Activated CD8-positive, alpha-beta memory T cell treated with anti-CD3 and anti-CD28 coated beads, Interleukin-2, amount 50 U/mL, for 1 hour (primary cell): ENCODE data around the gene SSNA1.

Source experiments
- DNase-seq: peaks from one replicate; pipeline ENCODE4 v3.0.0-alpha.2; 2020; ENCODE audit errors: extremely low read depth

The SSNA1 gene

DNA sequence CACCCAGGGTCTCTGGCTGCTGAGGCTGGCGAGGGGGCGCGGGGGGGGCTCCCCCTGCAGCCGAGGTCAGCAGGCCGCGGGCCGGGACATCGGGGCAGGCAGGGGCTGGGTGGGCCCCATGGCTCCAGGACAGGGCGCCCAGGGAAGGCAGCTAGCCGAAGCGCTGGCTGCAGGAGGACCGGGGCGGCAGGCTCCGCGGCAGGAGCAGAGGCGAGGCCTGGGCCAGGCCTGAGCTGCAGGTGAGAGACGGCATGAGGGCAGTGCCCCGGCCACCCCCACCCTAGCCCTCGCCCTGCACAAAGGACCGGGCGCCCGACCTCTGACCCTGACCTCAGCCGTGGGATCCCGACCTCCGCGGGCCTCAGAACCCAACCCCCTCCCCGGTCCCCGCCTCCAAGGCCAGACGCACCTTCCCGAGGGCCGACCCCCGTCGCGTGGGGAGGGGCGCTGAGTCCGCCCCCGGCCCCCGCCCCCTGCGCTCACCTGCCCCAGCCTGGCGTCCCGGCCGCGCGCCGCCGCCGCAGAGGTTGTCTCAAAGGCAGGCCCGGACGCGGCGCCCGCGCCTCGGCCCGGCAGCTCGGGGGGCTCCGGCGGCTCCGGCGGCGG lies 33.1 kb downstream of the SSNA1 start:
- no peak for DNase-seq

DNA sequence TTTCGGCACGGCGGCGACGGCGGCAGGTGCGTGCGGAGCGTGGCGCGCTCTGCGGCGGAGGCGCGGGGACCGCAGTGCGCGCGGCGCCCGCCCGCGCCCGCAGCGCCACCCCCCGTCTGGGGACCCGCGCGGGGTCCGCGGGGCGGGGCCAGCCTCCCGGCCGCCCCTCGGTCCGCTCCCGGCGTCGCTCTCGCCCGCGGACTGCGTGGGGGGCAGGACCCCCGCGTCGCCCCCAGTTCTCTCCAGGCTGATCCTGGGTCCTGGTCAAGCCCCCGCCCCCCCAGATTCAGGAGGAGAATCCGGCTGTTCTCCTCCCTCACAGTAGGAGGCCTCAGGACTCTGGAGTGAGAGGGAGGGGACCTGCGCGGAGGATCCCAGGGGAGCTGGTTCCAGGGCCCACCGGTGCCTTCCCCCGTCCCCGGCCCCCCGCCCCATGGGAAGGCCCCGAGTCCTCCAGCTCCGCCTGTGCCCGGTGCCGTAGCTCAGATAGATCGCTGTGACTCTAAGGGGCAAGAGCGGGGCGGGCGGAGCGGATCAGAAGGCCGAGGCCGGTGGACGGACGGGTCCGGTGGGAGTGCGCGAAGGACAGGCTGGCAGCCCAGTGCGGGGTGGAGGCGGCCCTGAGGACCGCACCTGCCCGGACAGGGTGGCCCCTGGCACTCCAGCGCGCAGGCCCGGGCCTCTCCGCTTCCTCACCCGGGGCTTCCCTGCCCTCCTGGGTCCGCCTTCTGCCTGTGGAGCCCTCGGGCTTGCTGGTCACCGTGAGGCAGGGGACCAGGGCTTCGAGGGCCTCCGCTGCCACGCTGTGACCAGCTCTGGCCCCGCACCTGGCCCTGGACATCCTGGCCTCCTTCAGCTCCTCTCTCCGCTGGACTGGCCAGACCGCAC lies 34.0 kb downstream of the SSNA1 start, which contains the start of gene RNF208:
TSS of gene RNF208 (minus strand) at position 51 of the 888 bp plus-strand sequence. CDS start 1,028 bp downstream, outside the sequence.
- DNase-seq, result no peak

DNA sequence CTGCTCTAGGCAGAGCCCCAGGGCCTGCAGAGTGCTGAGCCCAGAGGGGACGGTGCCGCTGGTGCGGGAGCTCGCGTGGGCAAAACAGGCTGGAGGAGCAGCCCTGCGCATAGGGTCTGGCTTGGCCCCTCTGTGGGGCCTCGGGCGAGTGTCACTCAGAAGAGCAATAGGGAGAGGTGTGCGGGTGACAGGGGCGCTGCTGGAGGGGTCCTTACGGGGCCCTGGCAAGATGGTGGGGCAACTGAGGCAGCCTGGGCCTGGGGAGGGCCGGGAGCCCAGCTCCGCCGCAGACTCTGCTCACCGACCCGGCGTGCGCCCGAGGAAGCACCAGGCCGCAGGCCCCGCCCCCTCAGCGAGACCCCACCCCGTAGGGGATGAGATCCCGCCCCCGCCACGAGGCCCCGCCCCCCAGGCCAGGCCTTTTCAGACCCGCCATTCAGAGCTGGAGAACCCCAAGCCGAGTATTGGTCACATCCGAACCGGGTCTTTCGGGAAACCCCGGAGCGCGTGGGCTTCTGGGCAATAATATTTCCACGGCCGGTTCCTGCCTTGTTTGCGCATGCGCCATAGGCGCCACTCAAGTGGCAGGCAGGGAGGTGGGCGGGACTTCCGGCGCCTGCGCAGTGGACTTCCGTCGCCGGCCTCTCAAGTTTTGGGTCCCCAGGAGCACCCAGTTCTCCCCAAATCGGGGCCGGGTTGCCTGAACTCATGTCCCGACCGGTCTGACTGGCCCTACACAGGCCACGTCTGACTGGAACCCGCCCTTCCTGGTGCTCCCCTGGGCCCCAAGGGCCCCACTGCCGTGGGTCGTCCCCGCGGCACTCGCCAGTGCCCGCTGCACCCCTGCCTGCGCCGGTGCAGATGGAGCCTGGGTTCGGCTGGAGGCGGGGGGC lies 34.8 kb downstream of the SSNA1 start:
- peak; percentile 97 for DNase-seq

DNA sequence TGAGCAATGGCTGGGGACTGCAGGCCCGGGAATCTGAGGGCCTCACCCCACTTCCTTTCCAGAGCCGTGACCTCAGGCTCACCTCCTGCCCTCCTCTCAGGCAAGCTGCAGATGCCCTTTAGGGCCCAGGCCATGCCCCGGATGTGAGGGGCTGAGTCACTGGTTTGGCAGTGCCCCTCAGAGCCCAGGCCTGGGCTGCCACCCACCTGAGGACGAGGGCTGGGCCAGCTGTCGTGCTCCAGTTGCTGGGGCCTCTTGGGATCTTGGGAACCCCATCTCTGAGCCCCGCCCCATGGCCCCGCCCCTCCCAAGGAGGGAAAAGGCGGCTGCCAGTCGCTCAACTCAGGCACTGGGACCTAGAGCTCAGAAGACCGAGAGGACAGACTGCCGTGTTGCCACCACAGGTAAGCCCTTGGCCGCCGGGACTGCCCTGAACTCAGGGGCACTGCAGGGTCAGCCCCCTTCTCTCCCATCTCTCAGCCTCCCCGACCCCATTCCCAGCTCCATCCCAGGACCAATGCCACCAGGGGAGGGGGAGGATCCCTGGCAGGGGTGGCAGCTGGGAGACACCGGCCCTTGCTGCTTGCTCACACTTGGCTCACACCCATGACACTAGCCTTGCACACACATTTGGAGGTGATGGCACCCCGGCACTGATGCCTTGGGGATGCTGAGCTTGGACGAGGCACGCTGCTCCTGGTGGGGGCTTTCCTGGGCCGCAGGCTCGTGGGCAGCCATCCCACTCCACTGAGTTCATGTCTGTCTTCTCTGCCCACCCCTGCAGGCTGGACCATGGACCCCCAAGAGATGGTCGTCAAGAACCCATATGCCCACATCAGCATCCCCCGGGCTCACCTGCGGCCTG lies 36.6 kb downstream of the SSNA1 start, which contains the start of gene CYSRT1:
TSS of gene CYSRT1 (plus strand) at position 345 of the 865 bp plus-strand sequence. CDS start at position 793, 448 bp downstream.
- no peak for DNase-seq

DNA sequence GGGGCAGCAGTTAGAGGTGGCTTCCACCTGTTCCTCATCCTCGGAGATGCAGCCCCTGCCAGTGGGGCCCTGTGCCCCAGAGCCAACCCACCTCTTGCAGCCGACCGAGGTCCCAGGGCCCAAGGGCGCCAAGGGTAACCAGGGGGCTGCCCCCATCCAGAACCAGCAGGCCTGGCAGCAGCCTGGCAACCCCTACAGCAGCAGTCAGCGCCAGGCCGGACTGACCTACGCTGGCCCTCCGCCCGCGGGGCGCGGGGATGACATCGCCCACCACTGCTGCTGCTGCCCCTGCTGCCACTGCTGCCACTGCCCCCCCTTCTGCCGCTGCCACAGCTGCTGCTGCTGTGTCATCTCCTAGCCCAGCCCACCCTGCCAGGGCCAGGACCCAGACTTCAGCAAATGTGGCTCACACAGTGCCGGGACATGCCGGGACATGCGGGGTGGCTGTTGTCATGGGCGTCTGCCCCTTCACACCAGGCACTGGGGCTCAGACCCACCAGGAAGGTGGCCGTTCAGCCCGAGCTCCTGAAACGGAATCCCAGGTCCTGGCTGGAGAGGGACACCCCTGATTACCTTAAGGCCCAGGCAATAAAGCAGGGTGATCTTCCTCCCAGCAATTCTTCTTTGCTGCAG lies 37.3 kb downstream of the SSNA1 start:
- no peak for DNase-seq

DNA sequence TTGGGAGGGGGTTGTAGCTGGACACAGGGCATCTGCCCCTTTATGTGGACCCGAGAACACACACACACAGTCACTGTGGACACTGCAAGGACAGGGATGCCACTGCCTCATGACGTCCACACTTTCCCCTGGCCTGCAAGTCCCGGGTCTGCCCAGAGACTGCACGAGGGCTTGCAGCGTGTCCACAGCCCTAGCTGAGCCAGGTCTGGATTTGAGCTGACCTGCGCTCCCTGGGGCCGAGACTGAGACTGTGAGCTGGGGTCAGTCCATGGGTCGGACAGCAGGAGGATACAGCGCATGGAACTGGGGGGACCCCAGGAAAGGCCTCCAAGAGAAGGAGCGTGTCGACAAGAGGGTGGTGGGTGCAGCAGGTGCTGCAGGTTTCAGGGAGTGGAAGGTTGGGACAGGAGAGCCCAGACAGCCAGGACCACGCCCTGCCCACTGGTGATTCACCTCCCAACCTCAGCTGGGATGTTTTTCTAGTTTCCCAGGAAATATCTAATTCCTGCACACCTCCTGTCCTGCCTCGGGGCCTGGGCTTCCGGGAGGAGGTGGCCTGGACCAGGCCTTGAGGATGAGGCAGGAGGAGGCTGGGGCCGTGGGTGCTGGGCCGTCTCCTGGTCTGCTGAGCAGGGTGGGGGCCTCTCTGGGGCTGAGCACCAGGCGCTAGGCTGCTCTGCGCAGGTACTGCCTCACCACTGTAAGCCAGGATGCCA lies 38.0 kb downstream of the SSNA1 start:
- DNase-seq, result no peak

DNA sequence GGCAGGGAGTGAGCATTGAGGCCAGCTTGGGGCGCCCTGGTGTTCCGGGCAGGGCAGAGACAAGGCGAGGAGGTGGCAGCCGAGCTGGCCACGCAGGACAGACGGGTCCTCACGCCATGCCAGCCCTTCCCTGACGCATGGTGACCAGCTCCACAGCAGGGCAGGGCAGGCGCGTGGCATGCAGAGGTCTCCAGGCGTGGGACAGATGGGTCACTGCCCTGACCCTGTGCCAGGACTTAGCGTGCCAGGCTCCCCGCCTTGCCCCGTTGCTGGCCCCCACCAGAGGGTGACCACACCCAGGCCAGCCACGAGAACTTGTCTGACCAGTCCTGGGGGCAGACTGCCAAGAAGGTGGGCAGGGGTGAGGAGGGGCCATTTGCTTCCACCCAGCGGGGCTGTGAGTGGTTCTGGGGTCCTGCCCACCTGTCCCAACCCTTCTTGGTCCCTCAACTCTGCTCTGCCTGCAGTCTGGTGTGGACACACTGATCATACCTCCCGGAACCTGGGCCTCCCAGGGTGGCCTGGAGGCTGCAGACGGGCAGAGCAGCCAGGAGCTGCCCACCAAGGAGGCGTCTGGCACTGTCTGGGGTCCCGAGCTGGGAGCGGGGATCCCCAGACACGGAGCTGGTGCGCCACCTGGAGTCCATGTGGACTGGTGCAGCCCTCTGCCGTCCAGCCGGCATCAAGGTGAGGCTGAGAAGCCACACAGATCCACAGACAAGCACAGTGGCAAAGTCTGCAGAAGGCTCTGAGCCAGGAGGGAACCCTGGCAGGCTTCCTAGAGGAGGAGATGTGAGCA lies 38.8 kb downstream of the SSNA1 start, which contains the start of gene RNF224:
TSS of gene RNF224 (plus strand) at position 449 of the 799 bp plus-strand sequence. CDS start 834 bp downstream, outside the sequence.
- DNase-seq, result peak; percentile 61

DNA sequence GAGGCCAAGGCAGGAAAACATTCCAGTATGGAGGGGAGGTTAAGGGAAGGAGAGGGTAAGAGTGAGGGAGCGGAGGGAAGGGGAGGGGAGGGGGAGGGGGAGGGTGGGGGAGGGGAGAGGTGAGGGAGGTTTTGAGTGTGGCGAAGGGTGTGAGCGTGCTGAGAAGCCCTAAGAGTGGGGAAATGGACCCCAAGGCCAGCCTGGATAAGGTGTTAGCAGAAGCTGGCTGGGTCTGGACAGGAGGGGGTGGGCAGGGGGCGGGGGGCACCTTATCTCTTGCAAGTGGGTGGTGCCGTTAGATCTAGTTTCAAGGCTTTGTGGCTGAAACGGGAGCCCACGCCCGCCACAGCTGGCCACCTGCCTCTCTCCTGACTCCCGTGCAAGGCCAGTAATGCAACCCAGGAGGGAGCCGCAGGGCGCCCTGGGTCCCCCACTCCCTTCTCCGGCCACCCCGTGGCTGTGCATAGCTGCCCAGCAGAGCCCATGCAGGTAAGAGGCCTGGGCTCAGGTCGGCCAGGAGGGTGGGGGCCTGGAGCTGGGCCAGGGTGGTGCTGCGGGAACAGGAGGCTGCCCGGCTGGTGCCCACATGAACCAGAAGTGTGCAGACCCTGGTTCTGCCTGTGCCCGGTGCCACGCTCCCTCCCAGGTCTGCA lies 39.5 kb downstream of the SSNA1 start:
- no peak for DNase-seq

DNA sequence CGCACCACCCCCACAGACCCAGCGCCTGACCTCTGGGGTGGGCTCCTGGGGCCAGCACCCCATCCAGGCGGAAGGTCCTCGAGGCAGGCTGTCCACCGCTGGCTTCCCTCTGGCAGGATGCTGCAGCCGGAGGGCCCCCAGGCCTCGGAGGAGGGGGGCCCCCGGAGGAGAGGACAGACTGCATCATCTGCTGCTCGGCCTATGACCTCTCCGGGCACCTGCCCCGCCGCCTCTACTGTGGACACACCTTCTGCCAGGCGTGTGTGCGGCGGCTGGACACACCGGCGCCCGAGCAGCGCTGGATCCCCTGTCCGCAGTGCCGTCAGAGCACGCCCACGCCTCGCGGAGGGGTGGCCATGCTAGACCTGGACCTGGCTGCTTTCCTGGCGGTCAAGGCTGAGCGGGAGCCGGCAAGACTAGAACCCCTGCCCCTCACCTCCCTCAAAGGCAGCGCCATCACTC lies 40.1 kb downstream of the SSNA1 start:
- no peak for DNase-seq

DNA sequence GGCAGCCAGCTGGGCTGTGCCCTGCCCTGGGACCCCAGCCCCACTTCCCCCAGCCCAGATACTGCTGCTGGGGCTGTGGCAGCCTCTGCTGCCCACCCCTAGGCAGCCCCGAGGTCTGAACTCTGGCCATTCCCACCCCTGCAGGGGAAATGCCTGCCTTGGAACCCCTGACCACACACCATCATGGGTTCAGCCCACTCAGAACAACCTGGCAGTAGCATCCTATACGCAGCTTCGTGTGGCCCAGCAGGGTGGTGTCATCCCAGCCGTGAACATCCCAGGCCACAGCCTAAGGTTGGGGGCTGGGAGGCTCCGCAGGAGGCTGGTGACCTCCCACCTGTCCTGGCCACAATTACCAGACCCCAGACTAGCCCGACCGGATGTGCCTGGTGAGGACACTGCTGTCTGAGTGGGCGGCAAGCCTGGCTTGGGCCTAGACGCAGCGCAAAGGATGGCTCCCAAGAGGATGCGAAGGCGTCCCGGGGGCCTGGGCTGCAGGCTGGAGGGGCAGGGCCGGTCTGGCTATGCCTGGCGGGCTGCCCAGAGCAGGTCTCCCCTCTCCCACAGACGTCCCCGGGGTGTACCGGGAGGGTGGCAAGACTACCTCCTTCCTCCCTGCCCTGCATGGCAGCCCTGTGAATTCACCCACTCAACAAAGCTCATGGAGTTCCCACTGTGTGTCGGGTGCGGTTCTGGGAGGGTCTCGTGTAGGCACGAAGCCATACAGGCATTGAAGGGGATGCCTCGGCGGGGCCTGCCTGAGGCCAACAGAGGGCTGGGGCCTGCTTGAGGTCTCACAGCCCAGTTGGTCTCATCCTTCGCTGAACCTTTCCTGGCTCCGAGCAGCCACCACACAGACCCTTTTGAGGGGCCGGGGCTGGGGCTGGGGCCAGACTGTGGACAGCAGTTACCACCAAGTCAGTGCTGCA lies 40.8 kb downstream of the SSNA1 start:
- DNase-seq, result no peak

DNA sequence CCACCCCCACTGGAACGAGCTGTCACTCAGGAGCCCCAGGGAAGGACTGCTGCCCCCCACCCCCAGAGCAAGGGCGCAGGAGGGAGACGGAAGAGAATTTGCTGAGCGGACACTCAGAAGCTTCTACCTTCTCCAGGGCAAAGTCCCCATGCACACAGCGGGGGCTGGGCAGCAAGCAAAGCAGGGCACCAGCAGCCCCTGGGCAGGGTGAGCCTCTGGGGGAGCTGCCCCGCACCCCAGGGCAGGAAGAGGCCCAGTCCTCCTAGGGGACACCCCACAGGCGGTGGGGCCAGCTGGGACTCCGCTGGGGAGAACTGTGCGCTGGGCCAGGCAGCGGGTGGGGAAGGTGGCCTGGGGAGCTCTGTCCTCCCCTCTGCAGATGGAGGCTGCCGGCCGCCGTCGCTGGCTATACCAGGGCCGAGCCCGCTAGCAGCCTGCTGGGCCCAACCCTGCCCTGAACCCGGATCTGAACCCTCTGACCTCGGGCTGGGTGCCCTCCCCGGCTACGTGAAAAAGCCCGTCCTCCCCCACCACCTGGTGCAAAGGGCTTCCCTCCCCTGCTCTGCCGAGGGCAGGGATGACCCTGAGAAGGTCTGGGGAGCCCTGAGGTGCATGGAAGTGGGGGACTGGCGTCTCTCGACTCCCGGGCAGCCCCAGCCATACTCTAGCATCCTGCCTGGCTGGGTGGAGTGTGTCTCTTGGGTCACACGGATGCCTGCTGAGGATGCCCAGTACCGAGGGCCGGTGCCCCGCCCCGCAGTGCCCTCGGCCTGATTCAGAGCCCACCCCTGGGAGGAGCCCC lies 41.6 kb downstream of the SSNA1 start:
- DNase-seq, result no peak

DNA sequence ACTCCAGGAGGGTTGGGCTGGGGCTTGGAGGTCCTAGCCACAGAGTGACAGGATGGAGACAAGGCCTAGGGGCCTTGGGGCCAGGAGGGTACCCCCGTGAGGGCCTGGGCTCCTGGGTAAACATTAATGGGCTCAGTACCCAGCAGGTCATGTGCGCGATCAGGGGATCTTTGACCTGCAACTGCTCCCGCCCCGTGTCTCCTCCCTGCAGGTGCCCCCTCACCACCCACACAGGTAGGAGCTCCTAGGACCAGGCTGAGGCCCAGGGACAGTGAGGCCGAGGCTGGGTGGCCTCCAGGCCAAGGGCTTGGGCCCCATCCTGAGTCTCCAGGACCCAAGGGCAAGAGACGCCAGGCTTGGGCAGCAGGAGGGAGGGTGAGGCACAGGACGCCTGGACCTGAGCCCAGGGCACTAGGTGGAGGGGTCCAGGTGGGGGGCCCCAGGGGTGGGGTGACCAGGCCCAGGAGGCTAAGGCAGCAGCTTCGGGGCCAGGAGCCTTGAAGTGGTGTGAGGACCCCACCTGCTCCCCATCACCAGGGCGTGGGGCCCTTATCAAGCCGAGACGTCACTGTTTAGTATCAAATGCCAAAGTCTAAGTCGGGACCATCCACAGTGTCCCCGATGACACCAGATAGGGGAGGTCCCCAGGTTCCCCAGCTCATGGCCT lies 42.4 kb downstream of the SSNA1 start, which contains the start of gene SLC34A3:
TSS of gene SLC34A3 (plus strand) at position 197 of the 667 bp plus-strand sequence. CDS start 802 bp downstream, outside the sequence.
- DNase-seq, result no peak

DNA sequence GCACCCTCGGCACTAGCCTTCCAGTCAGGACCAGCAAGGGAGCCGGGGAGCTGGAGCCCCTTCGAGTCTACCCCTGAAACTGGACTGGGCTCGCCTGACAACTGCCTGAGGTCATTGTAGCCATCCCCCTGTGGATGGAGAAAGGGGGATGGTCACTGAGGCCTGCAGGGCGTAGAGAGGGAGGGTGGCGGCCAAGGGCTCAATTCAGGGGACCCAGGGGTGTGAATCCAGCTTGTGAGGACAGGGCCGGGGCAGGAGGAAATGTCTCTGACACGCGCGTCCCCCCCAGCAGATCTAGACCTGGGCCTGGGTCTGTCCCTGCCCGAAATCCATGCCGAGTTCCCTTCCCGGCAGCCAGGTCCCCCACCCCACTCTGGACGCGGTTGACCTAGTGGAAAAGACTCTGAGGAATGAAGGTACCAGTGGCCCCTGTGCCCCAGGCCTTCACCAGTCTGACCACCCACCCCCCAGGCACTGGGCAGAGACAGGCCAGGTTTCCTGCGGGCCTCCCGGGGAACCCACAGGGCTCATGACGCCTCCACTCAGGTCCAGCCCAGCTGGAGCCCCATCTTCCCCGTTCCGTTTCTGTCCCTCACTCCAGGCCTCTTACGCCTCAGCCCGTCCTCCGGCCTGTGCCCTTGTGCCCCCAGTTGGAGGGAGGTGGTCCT lies 43.0 kb downstream of the SSNA1 start:
- no peak for DNase-seq

DNA sequence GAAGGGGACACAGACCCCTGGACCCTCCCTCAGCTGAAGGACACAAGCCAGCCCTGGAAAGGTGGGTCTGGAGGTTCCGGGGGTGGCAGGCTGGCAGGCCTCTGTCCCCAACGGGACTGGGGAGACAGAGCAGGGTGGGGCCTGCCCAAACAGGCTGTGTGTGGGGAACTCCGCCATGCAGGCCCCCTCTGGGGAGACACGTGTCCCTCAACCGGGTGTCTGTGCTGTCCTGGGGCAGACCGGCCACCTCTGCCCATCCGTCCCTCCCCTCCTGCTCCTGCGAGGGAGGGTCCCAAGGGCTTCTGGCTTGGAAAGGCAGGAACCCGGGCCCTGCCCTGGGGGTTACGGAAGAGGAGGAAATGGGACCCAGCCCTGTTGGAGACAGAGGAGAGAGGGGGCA lies 43.6 kb downstream of the SSNA1 start:
- no peak for DNase-seq

DNA sequence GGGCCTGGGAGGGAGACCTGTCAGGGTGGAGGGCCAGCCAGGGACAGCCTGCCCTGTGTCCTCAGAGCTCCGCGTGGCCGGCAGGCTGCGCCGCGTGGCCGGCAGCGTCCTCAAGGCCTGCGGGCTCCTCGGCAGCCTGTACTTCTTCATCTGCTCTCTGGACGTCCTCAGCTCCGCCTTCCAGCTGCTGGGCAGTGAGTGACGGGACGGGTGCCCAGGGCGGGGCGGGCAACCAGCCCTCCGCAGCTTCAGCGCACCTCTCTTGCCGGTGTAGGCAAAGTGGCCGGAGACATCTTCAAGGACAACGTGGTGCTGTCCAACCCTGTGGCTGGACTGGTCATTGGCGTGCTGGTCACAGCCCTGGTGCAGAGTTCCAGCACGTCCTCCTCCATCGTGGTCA lies 44.0 kb downstream of the SSNA1 start:
- no peak for DNase-seq
